ENCODE measurements around the gene TMIE. TPM values are rescaled to one million over a fixed set of nuclear protein-coding genes. Genes with fewer than 3 reads are reported as not detected.
A peak's percentile ranks its signal among the peaks of the same experiment; 100 is the strongest.

The TMIE gene
- total and polyA plus RNA-seq, 2 of the 8 experiments (the other 6 are each of a cell fraction or from before 2014, with no cell fraction given), result 0.45 to 0.67 TPM

DNA sequence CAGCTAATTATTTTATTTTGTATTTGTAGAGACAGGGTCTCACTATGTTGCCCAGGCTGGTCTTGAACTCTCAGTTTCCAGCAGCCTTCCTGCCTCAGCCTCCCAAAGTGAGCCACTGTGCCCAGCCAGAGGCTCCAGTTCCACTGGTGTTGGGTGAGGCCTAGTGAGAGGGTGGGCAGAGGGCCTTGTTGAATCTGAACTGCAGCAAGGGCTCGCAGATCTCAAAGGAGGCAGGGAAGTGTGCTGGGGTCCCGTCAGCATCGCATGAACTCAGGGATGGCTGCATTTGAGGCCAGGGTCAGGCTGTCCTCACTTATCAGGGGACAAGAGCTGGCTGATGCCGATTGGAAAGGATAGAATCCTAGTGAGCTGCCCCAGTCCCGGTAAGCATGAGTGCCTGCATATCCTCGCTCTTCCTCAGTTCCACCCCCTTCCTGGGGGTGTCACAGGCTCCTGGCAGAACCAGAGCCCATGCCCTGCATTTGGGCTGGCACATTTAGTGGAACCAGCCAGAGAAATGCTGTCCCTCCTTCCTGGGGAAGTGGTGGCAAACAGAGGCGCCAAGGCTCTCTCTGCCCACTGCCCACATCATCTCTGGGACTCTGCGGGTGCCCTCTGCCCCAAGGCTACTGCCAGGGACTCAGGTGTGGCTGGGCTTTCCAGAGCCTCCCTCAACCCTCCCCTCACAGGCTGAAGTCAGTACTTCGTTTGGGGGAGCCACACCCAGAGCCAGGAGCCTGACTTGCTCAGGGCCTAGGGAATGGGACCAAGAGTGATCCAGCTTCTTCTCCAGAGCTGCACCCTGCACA is 31.8 kb upstream of the TMIE start:
- Histone ChIP-seq H2BK5ac (ENCODE audit: low read depth, low read length) (no peak overlapping the region), H2AK5ac (ENCODE audit: low read depth, low read length) (no peak overlapping the region), H3K18ac (ENCODE audit: extremely low read depth, low read length) (no peak overlapping the region), H3K79me1 (ENCODE audit: low read depth, low read length) (no peaks in the 10 kb centered on the region), H4K8ac (ENCODE audit: extremely low read depth, insufficient read depth, low read length) (no peak overlapping the region), H3K4ac (replicated peaks; ENCODE audit: insufficient read length, low read depth, low read length) (no peak overlapping the region), H2BK12ac (ENCODE audit: low read depth, low read length) (no peak overlapping the region), H3K4me1 (replicated peaks in 1 of 4; ENCODE audit: control insufficient read depth in 3 of 4, insufficient read depth in 4 of 4, low read length in 3 of 4) (no peaks in the 10 kb centered on the region), H3K4me3 (ENCODE audit: extremely low read depth in 1 of 4, insufficient read depth in 2 of 4, low read depth in 3 of 4, low read length in 4 of 4) (no peak overlapping the region), H2BK15ac (ENCODE audit: low read length) (no peak overlapping the region), H3K9me3 (ENCODE audit: insufficient read depth in 2 of 2, low read depth in 1 of 2, low read length in 1 of 2) (no peaks in the 10 kb centered on the region), H2BK20ac (ENCODE audit: low read length) (peak overlapping the region; percentile 61; the same call in 1 of the 2 replicates), H3K27me3 (replicated peaks in 1 of 4; ENCODE audit: control insufficient read depth in 3 of 4, extremely low read depth in 1 of 4, insufficient read depth in 3 of 4, low read length in 3 of 4) (no peaks in the 10 kb centered on the region; a peak in 1 of 7 replicates), H3K79me2 (ENCODE audit: control insufficient read depth in 1 of 2, insufficient read depth in 2 of 2, low read length in 2 of 2) (no peaks in the 10 kb centered on the region), H4K20me1 (replicated peaks in 1 of 2; ENCODE audit: control insufficient read depth in 1 of 2, insufficient read depth in 2 of 2, low read length in 2 of 2) (no peaks in the 10 kb centered on the region), H4K91ac (replicated peaks; ENCODE audit: insufficient read length, low read length) (no peak overlapping the region), H3K23me2 (ENCODE audit: low read depth, low read length) (no peaks in the 10 kb centered on the region), H3K56ac (replicated peaks; ENCODE audit: insufficient read length, low read depth, low read length) (no peak overlapping the region), H3K23ac (ENCODE audit: insufficient read length) (no peak overlapping the region), H3K36me3 (ENCODE audit: control insufficient read depth in 2 of 4, insufficient read depth in 4 of 4, low read length in 3 of 4) (no peaks in the 10 kb centered on the region), H3K9ac (replicated peaks in 1 of 4; ENCODE audit: extremely low read depth in 1 of 4, low read depth in 3 of 4, low read length in 3 of 4) (no peak overlapping the region; a peak in 2 of 7 replicates), H4K5ac (ENCODE audit: insufficient read length, low read depth, low read length) (no peak overlapping the region), H3K14ac (ENCODE audit: insufficient read length) (no peak overlapping the region), H3K4me2 (ENCODE audit: insufficient read depth in 1 of 2, low read depth in 2 of 2, low read length in 2 of 2) (no peak overlapping the region), H2BK120ac (replicated peaks; ENCODE audit: low read depth, low read length) (no peak overlapping the region), H2AFZ (ENCODE audit: low read length) (no peak overlapping the region), H3K27ac (ENCODE audit: low read depth, low read length) (no peak overlapping the region)
- ChIA-PET POLR2A (ENCODE audit: partially characterized antibody) (no interaction called here), CTCF (ENCODE audit: partially characterized antibody) (interaction anchor here (0.5 to 4.3 kb wide), 7 partner anchors 13 to 240 kb away, joined by 3 to 21 read pairs (median 4); no protein-coding TSS in a partner anchor)
- peak in 1 of 2 experiments; percentile 40 for DNase-seq (ENCODE audit: low read depth in 1 of 2, low spot score in 2 of 2)
- no peak for FAIRE-seq
- no peak for TF ChIP-seq MAFK (IDR thresholded peaks at IDR 0.05; ENCODE audit: low read depth, low read length)
- no peak for TF ChIP-seq SIX5 (IDR thresholded peaks at IDR 0.05; ENCODE audit: low read depth, low read length)
- WGBS, 2 experiments (ENCODE audit: extremely low coverage in 1 of 2, insufficient coverage in 1 of 2, insufficient read length in 1 of 2, insufficient replicate concordance in 2 of 2, low coverage in 1 of 2, low lambda C conversion rate in 2 of 2, missing lambda C conversion rate in 1 of 2), result 92% methylated on average over 9 of the region's 9 CpGs; no CpG with 5 or more reads in 1 of the 2 experiments
